Camera-type eye (tissue), 1 donor: Measurements from ENCODE around the gene MAPK4. TPM values are rescaled to one million over a fixed set of nuclear protein-coding genes. Genes with fewer than 3 reads are reported as not detected.

Experiments used
- total RNA-seq: library from RNA; depleted of rRNA; stranded (reverse); fragments of >200 nt; gene quantifications from one replicate; pipeline ENCODE4 v1.2.3, GENCODE V29; 2014

The MAPK4 gene
- 16.1 TPM for total RNA-seq

GRCh38 chr18:50559752-50560680 is at the start of gene MAPK4:
MAPK4 (plus strand) TSS chr18:50560087; CDS start chr18:50663959, 103,872 bp downstream.

Other genes with a start within 250 kb of the MAPK4 start
- 2.5 TPM for gene SKA1, start 185.0 kb upstream of the MAPK4 start, total RNA-seq